Measurements from ENCODE around the gene NIN. TPM values are rescaled to one million over a fixed set of nuclear protein-coding genes. Genes with fewer than 3 reads are reported as not detected.
A peak's percentile ranks its signal among the peaks of the same experiment; 100 is the strongest.

NIN gene
- total and polyA plus RNA-seq, 5 experiments from 2014 or later, result 37.1 to 137 (median 60.2) TPM

- peaks cover 26 to 78% (median 67%) of the 10 kb centered on the region in 4 donors for H3K4me1 Mint-ChIP-seq
- H3K4me3 Mint-ChIP-seq, result peak overlapping the region; percentile 43 to 91 (median 83)
- H3K27ac Mint-ChIP-seq, result peak overlapping the region; percentile 70 to 95 (median 89)
- DNase-seq (no peak), ATAC-seq (peak; percentile 23 to 31)
- peaks cover 0 to 23% (median 16%) of the 10 kb centered on the region in 3 donors for H3K36me3 Mint-ChIP-seq
- H3K9me3 Mint-ChIP-seq, result peaks cover 0 to 6% (median 0%) of the 10 kb centered on the region in 9 donors
- POLR2A ChIA-PET, result interaction anchor here (0.7 to 4.8 kb wide), 5 partner anchors 9 to 20 kb away, joined by 3 to 26 read pairs (median 8); partner anchors contain the start of gene NIN
- no peaks in the 10 kb centered on the region for H3K27me3 Mint-ChIP-seq
Measured at GRCh38 chr14:50812856-50813543, 18.0 kb downstream of the NIN start.

DNA sequence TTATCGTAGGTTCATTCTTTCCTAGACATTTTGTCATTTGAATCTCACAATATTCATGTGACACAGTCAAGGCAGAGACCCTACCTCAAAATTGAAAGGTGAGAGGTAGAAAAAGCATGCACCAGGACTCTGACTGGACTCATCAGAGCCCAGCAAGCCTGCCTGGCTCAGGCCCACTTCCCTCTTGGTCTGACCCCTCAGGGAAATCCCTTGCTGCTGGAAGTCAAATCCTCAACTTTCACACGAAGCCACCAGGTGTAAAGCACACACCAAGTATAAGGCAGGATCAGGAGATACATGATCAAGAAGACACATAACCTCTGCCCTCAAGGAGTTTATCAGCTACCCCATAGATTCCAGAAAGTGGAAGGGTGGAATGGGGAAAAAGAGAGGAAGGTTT lies 18.8 kb downstream of the NIN start:
- peak overlapping the region; percentile 70 to 95 (median 89) for H3K27ac Mint-ChIP-seq
- ATAC-seq (no peak), DNase-seq (no peak)
- POLR2A ChIA-PET, result interaction anchor here (1.0 to 4.8 kb wide), 5 partner anchors 10 to 22 kb away, joined by 3 to 26 read pairs (median 8); partner anchors contain the start of gene NIN
- peaks cover 0 to 30% (median 22%) of the 10 kb centered on the region in 3 donors for H3K36me3 Mint-ChIP-seq
- peak overlapping the region; percentile 33 to 91 (median 80) for H3K4me3 Mint-ChIP-seq
- H3K9me3 Mint-ChIP-seq, result peaks cover 0 to 6% (median 0%) of the 10 kb centered on the region in 9 donors
- peaks cover 28 to 86% (median 74%) of the 10 kb centered on the region in 4 donors for H3K4me1 Mint-ChIP-seq
- H3K27me3 Mint-ChIP-seq, result no peaks in the 10 kb centered on the region

- POLR2A ChIA-PET, result interaction anchor here (1.0 to 3.3 kb wide), 5 partner anchors 9 to 23 kb away, joined by 3 to 9 read pairs (median 3); partner anchors contain the start of gene NIN
- Mint-ChIP-seq H3K27me3 (no peaks in the 10 kb centered on the region), H3K27ac (peak overlapping the region in 9 of 10 donors; percentile 26 to 72 (median 50)), H3K4me1 (peaks cover 26 to 83% (median 60%) of the 10 kb centered on the region in 4 donors), H3K9me3 (no peaks in the 10 kb centered on the region), H3K4me3 (peak overlapping the region in 1 of 10 donors; percentile 33), H3K36me3 (peaks cover 0 to 39% (median 21%) of the 10 kb centered on the region in 3 donors)
- DNase-seq (no peak), ATAC-seq (no peak)
Measured at GRCh38 chr14:50808053-50808452, 22.9 kb downstream of the NIN start.

GRCh38 chr14:50806241-50806933 lies 24.6 kb downstream of the NIN start:
- Mint-ChIP-seq H3K4me3 (no peak overlapping the region), H3K27me3 (no peaks in the 10 kb centered on the region), H3K4me1 (peaks cover 19 to 79% (median 52%) of the 10 kb centered on the region in 4 donors), H3K27ac (peak overlapping the region in 5 of 10 donors; percentile 5 to 82 (median 49)), H3K9me3 (no peaks in the 10 kb centered on the region), H3K36me3 (peaks cover 0 to 46% (median 21%) of the 10 kb centered on the region in 3 donors)
- DNase-seq (no peak), ATAC-seq (no peak)
- POLR2A ChIA-PET, result interaction anchor here (0.7 to 3.3 kb wide), 2 partner anchors 25 to 129 kb away, joined by 3 to 9 read pairs; partner anchors contain the start of gene NIN

GRCh38 chr14:50805396-50805795 lies 25.6 kb downstream of the NIN start:
- H3K27ac Mint-ChIP-seq, result peak overlapping the region in 8 of 10 donors; percentile 5 to 82 (median 30)
- peaks cover 19 to 80% (median 51%) of the 10 kb centered on the region in 4 donors for H3K4me1 Mint-ChIP-seq
- H3K4me3 Mint-ChIP-seq, result no peak overlapping the region

GRCh38 chr14:50804181-50804721 lies 26.7 kb downstream of the NIN start:
- DNase-seq (no peak), ATAC-seq (no peak)
- peaks cover 0 to 66% (median 21%) of the 10 kb centered on the region in 3 donors for H3K36me3 Mint-ChIP-seq
- H3K27me3 Mint-ChIP-seq, result no peaks in the 10 kb centered on the region
- H3K4me1 Mint-ChIP-seq, result peaks cover 19 to 74% (median 43%) of the 10 kb centered on the region in 4 donors
- POLR2A ChIA-PET, result interaction anchor here (1.1 to 2.1 kb wide), 2 partner anchors 14 to 25 kb away, joined by 3 to 7 read pairs; no protein-coding TSS in a partner anchor
- H3K4me3 Mint-ChIP-seq, result peak overlapping the region in 1 of 10 donors; percentile 18
- H3K27ac Mint-ChIP-seq, result peak overlapping the region in 5 of 10 donors; percentile 37 to 63 (median 38)
- H3K9me3 Mint-ChIP-seq, result no peaks in the 10 kb centered on the region

More at GRCh38 chr14:50805396-50805795, 25.6 kb downstream of the NIN start:
- peaks cover 0 to 55% (median 21%) of the 10 kb centered on the region in 3 donors for H3K36me3 Mint-ChIP-seq
- ATAC-seq (no peak), DNase-seq (no peak)
- POLR2A ChIA-PET, result interaction anchor here (1.1 to 3.3 kb wide), 2 partner anchors 15 to 26 kb away, joined by 3 to 9 read pairs; partner anchors contain the start of gene NIN
- no peaks in the 10 kb centered on the region for H3K27me3 Mint-ChIP-seq
- H3K9me3 Mint-ChIP-seq, result no peaks in the 10 kb centered on the region

DNA sequence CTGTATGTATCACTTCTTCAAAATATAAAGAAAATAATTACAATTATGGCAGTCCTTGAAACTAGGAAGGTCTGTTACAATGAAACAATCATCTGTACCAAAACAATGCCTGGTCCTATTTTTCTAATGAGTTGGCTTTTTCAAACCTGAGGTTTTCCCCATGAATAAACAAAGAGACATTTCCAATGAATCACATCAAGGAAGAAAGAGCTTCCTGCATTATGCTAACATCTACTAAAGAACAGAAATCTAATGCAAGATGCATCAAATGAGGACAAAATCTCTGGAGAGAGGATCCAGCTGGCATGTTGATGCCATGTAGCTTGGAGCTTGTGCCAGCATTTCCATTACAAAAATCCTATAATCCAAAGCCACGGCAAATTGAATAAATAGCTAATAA lies 29.3 kb downstream of the NIN start:
- Mint-ChIP-seq H3K4me1 (peaks cover 27 to 73% (median 48%) of the 10 kb centered on the region in 4 donors), H3K27me3 (no peaks in the 10 kb centered on the region), H3K9me3 (no peaks in the 10 kb centered on the region), H3K36me3 (peaks cover 0 to 79% (median 19%) of the 10 kb centered on the region in 3 donors), H3K27ac (peak overlapping the region in 2 of 10 donors; percentile 39 to 40), H3K4me3 (no peak overlapping the region)
- ATAC-seq (no peak), DNase-seq (no peak)
- POLR2A ChIA-PET, result interaction anchor here (0.9 to 1.1 kb wide), 3 partner anchors 9 to 30 kb away, joined by 3 to 4 read pairs (median 3); no protein-coding TSS in a partner anchor

DNA sequence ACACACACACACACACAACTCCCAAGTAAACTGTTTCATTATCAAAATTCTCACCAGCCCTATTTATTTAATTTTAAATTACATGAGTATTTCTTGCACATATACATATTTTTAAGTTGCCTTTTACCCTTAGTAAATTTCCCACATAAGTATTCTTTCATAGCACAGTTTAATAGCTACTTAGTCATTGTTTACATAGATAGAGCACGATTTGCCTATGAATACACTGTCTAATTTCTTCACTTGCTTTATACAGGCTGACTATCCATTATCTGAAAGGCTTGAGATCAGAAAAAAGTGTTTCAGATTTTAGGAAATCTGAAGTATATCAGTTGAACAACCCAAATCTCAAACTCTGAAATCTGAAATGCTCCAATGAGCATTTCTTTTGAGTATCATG lies 30.9 kb downstream of the NIN start:
- POLR2A ChIA-PET, result interaction anchor here (0.9 kb wide), 1 partner anchor 8 kb away, joined by 4 read pairs; no protein-coding TSS in a partner anchor

GRCh38 chr14:50798048-50798421 lies 32.9 kb downstream of the NIN start:
- peak overlapping the region in 7 of 10 donors; percentile 10 to 94 (median 66) for H3K27ac Mint-ChIP-seq
- H3K9me3 Mint-ChIP-seq, result no peaks in the 10 kb centered on the region
- peaks cover 26 to 76% (median 61%) of the 10 kb centered on the region in 4 donors for H3K4me1 Mint-ChIP-seq
- H3K4me3 Mint-ChIP-seq, result no peak overlapping the region
- peaks cover 0 to 73% (median 11%) of the 10 kb centered on the region in 3 donors for H3K36me3 Mint-ChIP-seq
- H3K27me3 Mint-ChIP-seq, result no peaks in the 10 kb centered on the region
- DNase-seq (no peak), ATAC-seq (no peak)
- POLR2A ChIA-PET, result no interaction called here

More for the DNA sequence above, 30.9 kb downstream of the NIN start:
- Mint-ChIP-seq H3K4me1 (peaks cover 27 to 77% (median 56%) of the 10 kb centered on the region in 4 donors), H3K4me3 (no peak overlapping the region), H3K27me3 (no peaks in the 10 kb centered on the region), H3K36me3 (peaks cover 0 to 78% (median 15%) of the 10 kb centered on the region in 3 donors), H3K27ac (no peak overlapping the region), H3K9me3 (no peaks in the 10 kb centered on the region)
- no peak for DNase-seq
- ATAC-seq, result no peak

GRCh38 chr14:50797250-50798047 lies 33.5 kb downstream of the NIN start:
- Mint-ChIP-seq H3K36me3 (peaks cover 0 to 73% (median 11%) of the 10 kb centered on the region in 3 donors), H3K4me1 (peaks cover 32 to 77% (median 65%) of the 10 kb centered on the region in 4 donors)
- POLR2A ChIA-PET, result interaction anchor here (0.8 to 1.2 kb wide), 2 partner anchors 15 to 24 kb away, joined by 3 to 5 read pairs; no protein-coding TSS in a partner anchor

GRCh38 chr14:50796390-50796789 lies 34.6 kb downstream of the NIN start:
- H3K36me3 Mint-ChIP-seq, result peaks cover 0 to 67% (median 11%) of the 10 kb centered on the region in 3 donors
- no peaks in the 10 kb centered on the region for H3K27me3 Mint-ChIP-seq
- ATAC-seq, result no peak
- peak overlapping the region; percentile 3 to 86 (median 72) for H3K27ac Mint-ChIP-seq
- DNase-seq, result no peak
- no peak overlapping the region for H3K4me3 Mint-ChIP-seq
- POLR2A ChIA-PET, result interaction anchor here (0.6 to 1.2 kb wide), 4 partner anchors 9 to 149 kb away, joined by 3 to 5 read pairs (median 3); no protein-coding TSS in a partner anchor
- H3K9me3 Mint-ChIP-seq, result no peaks in the 10 kb centered on the region
- H3K4me1 Mint-ChIP-seq, result peaks cover 41 to 83% (median 72%) of the 10 kb centered on the region in 4 donors

More at GRCh38 chr14:50797250-50798047, 33.5 kb downstream of the NIN start:
- Mint-ChIP-seq H3K9me3 (no peaks in the 10 kb centered on the region), H3K27ac (peak overlapping the region in 8 of 10 donors; percentile 10 to 94 (median 73)), H3K27me3 (no peaks in the 10 kb centered on the region), H3K4me3 (no peak overlapping the region)
- ATAC-seq (no peak), DNase-seq (no peak)
